LNCaP clone FGC (cell line): ENCODE data around the gene CMC1.

Experiments
- DNase-seq: peaks from one replicate; pipeline ENCODE4 v3.0.0-alpha.2; 2011; ENCODE audit warnings: low read depth
- H3K4me3 ChIP-seq: 2 replicates; pipeline ENCODE4 v1.5.1; 2011; ENCODE audit warnings: mild to moderate bottlenecking, low read depth, low read length, control low read depth
- CTCF ChIP-seq: IDR thresholded peaks from 2 replicates; pipeline ENCODE4 v1.5.1; 2012; ENCODE audit warnings: mild to moderate bottlenecking; ENCODE audit not compliant: control insufficient read depth, insufficient read depth; ENCODE audit errors: extremely low read depth

CMC1 gene

DNA sequence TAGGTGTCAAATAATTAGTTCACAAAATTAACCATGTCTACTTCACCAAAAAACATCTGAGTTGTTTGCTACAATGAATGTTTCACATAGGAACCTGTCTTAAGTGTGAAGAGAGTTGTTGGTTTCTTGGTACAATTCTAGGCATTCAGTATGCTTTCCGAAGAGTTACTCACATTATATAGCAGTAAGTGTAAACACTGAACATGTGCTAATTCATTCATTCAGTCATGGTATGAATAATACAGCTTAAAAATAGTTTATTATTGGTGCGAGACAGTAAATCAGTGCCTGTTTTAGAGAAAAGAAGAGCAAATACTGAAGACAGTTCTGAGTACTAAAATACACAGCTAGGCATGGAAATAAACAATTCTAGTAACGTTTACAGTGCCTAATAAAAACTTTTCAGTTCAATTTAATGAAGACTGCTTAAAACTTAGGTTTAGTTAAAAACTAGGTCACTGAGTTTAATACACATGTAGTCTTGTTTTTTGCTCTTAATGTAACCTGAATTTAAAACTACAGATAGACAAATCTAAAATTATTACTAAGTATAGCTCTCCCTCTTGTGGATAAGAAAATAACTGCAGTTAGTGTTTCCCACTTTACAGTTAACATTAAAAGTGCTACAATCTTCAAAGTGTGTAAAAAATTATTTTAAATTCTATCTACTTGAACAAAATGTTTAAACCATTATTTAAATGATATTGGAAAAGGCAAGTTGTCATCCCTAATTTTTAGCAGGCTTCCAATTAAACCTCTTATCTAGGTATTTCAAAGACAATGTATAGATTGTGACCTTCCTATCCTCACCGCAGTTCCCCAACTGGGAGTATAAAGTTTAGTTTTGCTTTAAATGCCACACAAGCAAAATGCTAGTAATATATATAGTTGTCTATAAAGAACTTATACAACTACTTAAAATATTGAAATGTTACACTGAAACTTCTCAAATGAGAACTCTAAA is 87.1 kb downstream of the CMC1 start:
- TF ChIP-seq CTCF = peak; percentile 47
- DNase-seq = no peak
- no peak overlapping the region for H3K4me3 ChIP-seq

GRCh38 chr3:28334552-28334951 is 93.1 kb downstream of the CMC1 start:
- no peak for DNase-seq
- no peak overlapping the region for H3K4me3 ChIP-seq
- TF ChIP-seq CTCF = 0 out of 2 replicates have a peak, but pooled peaks have one; percentile 23

DNA sequence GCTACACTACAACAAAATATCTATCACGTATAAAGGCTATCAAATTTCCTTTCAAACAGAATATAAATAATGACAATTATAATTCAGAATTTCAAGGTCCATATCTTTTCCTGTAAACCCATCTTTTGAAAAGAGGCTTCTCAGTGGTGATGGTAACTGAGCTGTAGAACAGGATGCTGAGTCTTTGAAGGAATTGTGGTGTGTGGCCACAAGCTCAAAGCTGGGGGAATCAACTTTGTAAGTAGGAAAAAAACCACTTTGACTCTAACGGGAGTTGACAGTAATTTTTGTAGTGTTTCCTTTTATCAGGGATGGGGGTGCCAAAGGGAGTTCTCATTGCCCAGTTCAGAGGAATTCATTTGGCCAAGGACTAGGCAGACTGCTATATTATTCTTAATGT is 93.8 kb downstream of the CMC1 start:
- no peak for DNase-seq
- no peak for TF ChIP-seq CTCF

DNA sequence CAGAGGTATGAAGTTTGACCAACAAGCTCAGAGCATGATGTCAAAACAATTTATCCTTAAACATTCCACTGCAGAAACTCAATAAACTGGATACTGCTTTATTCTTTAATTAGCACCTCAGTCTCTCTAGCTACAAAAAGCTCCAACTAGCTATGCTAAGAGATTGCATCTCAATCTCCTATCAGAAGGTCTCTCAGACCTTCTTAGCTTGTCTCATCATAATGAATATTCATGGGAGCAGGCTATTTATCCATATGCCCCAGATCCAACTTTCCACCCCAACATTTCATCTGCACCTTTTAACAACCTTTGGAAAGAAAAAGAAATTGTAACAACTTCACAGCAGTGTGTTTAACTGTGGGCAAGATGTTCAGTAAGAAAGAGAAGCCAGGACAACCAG is 95.8 kb downstream of the CMC1 start:
- no peak overlapping the region for H3K4me3 ChIP-seq
- DNase-seq = no peak
- TF ChIP-seq CTCF = no peak

More for the DNA sequence above, 93.8 kb downstream of the CMC1 start:
- no peak overlapping the region for H3K4me3 ChIP-seq

DNA sequence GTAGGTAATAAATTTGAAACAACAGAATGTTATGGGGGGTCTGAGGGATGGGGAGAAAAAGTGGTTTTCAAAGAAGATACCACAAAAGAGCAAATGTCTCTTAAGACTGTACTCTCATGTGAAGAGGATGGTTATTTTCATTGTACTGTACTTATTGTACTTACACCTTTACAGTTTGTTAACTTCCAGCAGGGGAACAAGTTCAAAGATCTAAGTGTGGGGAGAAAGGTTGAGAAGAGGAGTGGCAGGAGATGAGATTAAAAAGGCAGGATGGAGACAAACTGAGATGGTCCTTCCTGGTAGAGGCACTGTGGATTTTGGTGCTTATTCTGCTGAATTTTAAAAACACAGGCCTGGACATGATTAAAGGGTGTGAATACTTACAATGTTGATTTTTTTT is 101.7 kb downstream of the CMC1 start:
- H3K4me3 ChIP-seq = no peak overlapping the region
- no peak for DNase-seq
- no peak for TF ChIP-seq CTCF

DNA sequence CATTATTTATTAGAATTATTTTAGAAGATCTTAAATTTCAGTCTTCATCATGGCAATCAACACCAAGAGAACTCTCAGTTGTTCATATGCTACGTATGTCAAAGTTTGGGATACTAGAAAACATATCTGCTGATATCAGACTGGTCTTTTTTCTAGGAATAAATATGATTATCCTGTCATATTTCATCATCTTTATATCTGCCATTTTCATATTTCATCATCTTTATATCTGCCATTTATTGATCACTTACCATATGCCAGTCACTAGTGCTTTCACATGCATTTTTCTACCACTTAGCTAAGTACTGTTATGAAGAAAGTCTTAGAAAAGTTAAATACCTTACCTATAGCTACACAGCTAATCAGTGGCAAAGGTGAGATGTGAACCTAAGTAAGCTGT is 104.3 kb downstream of the CMC1 start:
- H3K4me3 ChIP-seq = no peak overlapping the region
- no peak for TF ChIP-seq CTCF

More for the DNA sequence above, 104.3 kb downstream of the CMC1 start:
- DNase-seq = no peak
